SIG-M5 (cell line): ENCODE results near the gene CDC34.

Experiments
- DNase-seq: peaks from one replicate; lab custom pipeline; 2025; lab: John Stamatoyannopoulos, UW

Gene CDC34

GRCh38 chr19:522726-523125 lies 8.8 kb upstream of the CDC34 start:
- no peak for DNase-seq

GRCh38 chr19:524062-524674 lies 7.4 kb upstream of the CDC34 start:
- DNase-seq: no peak

GRCh38 chr19:525029-525428 lies 6.5 kb upstream of the CDC34 start:
- DNase-seq: no peak

GRCh38 chr19:525857-526419 lies 5.6 kb upstream of the CDC34 start:
- no peak for DNase-seq

- DNase-seq: no peak
Measured at GRCh38 chr19:530134-531008, 1.2 kb upstream of the CDC34 start.

GRCh38 chr19:531009-531752 lies 379 bp upstream of the CDC34 start:
- DNase-seq: no peak

GRCh38 chr19:532561-533363 lies 1.2 kb downstream of the CDC34 start:
- no peak for DNase-seq

- DNase-seq: no peak
Measured at GRCh38 chr19:533364-534058, 2.0 kb downstream of the CDC34 start.

GRCh38 chr19:534088-534487 lies 2.5 kb downstream of the CDC34 start:
- DNase-seq: no peak

- DNase-seq: no peak
Measured at GRCh38 chr19:535017-535835, 3.7 kb downstream of the CDC34 start.

GRCh38 chr19:536031-536880 lies 4.7 kb downstream of the CDC34 start:
- DNase-seq: no peak

GRCh38 chr19:536881-537404 lies 5.4 kb downstream of the CDC34 start:
- no peak for DNase-seq

GRCh38 chr19:538641-539428 lies 7.3 kb downstream of the CDC34 start:
- no peak for DNase-seq

GRCh38 chr19:539429-540030 lies 8.0 kb downstream of the CDC34 start:
- no peak for DNase-seq

- DNase-seq: no peak
Measured at GRCh38 chr19:540867-541637, 9.5 kb downstream of the CDC34 start.

- DNase-seq: no peak
Measured at GRCh38 chr19:541699-542098, 10.1 kb downstream of the CDC34 start.
